HuH-7.5 (cell line): Measurements from ENCODE around the gene CCDC57.
"Not testable (repeated sequence)": the region's sequence is repeated elsewhere in the genome, so short reads cannot be mapped to it uniquely, and the experiment has no call there.

Experiments
- DNase-seq: peaks from one replicate; pipeline ENCODE4 v3.0.0; 2011; ENCODE audit warnings: low spot score

The CCDC57 gene

DNA sequence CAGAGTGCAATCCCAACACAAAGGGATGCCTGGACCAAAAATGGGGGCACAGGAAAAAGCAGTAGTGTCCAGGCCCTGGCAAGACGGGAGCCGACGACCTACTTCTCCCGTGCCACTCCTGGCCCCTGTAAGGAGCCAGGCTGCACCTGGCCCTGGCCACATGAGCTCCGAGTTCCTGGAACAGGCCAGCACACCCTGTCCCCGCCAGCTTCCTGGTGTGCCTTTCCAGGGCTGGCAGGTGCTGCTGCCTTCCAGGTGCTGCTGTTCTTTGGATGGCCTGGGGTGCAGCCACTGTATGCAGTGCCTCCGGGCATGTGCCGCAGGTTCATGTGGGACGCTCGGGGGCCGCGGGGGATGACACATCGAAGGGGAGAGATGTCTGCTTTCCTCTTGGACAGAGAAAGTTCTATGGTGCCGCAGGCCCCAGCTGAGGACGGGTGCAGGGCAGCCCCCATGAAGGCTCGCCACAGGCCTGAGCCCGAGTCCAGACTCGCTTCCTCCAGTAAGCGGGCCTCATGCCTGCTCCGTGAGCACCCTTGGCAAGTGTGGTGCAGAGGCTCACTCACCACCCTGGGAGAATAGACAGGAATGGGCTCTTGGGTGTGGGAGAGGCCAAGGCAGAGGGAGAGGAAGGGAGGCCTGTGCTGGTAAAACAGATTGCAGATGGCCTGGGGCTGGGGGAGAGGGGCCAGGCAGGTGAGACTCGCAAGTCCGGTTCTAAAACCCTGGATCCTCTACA lies 59.9 kb downstream of the CCDC57 start:
- no peak for DNase-seq

DNA sequence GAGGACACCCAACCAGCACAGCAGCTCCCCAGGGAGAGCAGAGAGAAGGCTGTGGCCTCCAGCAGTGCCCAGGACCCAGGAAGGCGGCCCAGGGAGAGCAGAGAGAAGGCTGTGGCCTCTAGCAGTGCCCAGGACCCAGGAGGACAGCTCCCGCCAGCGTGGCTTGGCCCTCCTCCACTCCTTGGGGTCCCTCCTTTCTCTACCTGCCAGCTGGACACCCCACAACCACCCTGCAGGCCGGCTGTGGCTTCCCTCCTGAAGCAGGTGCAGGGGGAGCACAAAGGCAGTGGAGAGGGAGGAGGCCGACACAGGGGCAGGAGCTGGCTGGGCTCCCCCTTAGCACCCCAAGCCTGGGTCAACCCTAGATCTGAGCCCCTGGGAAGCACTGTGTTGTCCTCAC lies 60.5 kb downstream of the CCDC57 start:
- no peak for DNase-seq

DNA sequence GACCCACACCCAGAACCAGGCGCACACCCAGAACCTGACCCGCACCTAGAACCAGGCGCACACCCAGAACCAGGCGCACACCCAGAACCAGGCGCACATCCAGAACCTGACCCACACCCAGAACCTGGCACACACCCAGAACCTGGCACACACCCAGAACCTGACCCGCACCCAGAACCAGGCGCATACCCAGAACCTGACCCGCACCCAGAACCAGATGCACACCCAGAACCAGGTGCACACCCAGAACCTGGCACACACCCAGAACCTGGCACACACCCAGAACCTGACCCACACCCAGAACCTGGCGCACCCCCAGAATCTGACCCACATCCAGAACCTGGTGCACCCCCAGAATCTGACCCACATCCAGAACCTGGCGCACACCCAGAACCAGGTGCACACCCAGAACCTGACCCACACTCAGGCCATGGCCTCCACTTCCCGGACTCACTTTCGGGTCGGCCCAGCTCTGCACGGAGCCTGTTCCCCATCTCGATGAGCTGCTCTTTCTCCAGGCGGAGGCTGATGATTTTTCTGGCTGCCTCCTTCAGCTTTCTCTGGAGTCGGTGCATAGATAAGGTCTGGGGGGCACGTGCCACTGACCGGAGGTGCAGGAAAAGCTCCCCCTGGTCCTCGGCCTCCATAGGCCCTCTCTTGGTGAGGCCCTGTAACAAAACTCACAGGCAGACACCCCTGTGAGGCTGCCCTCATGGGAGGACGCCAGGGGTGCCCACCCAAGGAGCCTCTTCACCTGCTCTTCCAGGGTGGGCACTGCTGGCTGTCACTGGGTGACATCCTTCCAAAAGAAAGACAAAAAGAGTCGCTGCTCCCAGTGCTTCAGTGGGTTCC lies 61.3 kb downstream of the CCDC57 start:
- DNase-seq = no peak

DNA sequence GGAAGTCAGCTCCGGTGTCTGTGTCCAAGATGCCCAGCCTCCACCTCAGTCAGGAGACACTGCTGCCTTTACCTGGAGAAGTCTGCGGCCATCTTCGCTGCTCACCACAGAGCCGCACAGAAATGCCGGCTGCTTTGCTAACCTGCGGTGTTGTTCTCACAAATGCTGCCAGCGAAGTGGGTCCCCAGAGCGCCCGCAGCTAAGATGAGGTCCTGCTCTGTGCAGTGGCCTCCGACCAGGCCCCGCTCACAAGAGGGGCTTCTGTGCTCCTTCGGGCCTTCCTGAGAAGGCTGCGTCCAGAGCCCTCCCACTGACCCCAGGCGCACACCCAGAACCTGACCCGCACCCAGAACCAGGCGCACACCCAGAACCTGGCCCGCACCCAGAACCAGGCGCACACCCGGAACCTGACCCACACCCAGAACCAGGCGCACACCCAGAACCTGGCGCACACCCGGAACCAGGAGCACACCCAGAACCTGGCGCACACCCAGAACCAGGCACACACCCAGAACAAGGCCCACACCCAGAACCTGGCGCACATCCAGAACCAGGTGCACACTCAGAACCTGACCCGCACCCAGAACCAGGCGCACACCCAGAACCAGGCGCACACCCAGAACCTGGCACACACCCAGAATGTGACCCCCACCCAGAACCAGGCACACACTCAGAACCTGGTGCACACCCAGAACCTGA lies 63.1 kb downstream of the CCDC57 start:
- DNase-seq = no peak

DNA sequence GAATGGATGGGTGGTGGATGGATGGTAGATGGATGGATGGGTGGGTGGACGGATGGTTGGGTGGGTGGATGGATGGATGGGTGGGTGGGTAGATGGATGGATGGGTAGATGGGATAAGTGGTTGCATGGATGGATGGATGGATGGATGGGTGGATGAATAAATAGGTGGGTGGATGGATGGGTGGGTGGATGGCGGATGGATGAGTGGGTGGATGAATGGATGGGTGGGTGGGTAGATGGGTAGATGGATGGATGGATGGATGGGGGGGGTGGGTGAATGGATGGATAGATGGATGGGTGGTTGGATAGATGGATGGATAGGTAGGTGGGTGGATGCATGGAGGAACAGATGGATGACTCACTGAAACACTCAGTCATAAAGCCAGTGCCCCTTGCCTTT lies 63.6 kb downstream of the CCDC57 start:
- no peak for DNase-seq

DNA sequence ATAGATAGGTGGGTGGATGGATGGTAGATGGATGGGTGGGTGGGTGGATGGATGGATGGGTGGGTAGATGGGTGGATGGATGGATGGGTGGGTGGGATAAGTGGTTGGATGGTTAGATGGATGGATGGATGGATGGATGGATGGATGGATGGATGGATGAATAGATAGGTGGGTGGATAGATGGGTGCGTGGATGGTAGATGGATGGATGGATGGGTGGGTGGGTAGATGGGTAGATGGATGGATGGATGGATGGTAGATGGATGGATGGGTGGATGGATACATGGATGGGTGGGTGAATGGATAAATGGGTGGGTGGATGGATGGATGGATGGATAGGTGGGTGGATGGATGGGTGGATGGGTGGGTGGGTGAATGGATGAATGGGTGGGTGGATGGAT lies 64.6 kb downstream of the CCDC57 start:
- no peak for DNase-seq

DNA sequence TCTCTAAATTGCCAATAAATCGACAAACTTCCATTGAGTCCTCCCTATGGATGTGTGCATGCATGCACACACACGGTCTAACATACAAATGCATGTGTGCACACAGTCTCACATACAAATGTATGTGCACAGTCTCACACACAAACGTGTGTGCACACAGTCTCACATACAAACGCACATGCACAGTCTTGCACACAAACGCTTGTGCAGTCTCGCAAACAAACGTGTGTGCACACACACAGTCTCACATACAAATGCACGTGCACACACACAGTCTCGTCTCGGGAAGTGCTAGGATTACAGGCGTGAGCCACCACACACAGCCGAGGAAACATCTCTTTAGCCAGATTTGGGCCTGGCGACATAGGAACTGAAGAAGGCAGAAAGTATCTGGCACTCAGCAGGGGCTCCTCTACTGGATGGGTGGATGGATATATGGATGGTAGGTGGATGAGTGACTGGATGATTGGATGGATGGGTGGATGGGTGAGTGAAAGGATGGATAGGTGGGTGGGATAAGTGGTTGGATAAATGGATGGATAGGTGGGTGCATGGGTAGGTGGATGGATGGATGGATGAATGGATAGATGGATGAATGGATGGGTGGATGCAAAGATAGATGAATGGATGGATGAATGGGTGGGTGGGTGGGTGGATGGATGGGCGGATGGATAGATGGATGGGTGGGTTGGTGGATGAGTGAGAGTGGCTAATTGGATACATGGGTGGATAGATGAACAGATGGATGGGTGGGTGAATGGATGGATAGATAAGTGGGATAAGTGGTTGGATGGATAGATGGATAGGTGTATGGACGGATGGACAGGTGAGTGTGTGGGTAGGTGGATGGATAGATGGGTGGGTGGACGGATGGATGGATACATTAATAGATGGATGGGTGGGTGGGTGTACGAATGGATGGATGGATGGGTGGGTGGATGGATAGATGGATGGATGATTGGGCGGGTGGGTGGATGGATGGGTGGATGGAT lies 65.7 kb downstream of the CCDC57 start:
- no peak for DNase-seq

DNA sequence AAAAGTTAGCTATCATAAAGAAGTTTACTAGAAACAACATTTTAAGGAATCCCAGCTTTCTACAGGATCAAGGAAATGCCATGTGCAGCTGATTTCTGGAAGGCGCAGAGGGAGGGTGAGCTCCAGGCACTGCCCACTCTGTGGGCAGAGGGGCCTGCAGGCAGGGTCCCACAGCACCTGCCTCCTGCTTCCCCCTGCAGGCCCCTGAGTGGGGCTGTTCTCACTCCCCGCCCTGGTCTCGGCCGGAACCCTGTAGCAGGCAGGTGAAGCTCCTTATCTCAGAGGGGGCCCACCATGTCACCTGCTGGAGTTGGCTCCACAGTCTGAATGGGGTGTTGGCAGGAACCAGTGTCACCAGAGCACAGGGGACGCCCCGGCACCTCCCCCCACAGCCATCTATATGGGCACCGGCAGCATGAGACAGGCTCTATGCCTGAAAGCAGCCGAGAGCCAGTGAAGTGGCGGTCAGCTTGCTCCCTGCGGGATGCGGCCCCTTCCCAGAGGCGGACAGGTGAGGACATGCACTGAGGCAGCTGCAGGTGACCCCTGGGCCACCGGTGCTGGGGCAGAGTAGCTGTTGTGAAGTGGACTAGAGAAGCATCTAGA lies 67.0 kb downstream of the CCDC57 start:
- no peak for DNase-seq

DNA sequence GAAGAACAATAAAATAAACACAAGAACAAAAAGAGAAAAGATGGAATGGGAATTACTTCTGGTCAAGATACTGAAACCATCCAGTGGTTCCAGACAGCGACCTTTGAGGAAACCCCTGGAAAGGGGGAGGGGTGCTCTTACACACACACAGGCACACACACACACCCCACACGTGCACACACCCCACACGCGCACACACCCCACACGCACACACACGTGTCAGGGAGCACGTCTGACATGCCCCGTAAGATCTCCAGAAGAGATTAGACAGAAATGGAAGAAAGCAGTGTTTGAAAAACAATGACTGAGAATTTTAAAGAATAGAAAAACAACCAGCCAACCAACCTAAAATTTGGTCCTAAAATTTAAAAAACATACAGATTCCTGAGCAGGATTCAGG lies 69.3 kb downstream of the CCDC57 start:
- no peak for DNase-seq

DNA sequence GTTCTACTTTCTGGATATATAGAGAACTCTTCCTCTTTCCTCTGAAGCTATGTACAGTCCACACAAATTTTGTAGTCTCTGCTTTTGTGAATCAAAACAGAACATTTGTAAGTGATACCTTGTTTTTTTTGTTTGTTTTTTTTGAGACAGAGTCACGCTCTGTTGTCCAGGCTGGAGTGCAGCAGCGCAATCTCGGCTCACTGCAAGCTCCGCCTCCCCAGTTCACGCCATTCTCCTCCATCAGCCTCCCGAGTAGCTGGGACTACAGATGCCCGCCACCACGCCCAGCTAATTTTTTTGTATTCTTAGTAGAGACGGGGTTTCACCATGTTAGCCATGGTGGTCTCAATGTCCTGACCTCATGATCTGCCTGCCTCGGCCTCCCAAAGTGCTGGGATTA lies 72.7 kb downstream of the CCDC57 start:
- not testable (repeated sequence) for DNase-seq

DNA sequence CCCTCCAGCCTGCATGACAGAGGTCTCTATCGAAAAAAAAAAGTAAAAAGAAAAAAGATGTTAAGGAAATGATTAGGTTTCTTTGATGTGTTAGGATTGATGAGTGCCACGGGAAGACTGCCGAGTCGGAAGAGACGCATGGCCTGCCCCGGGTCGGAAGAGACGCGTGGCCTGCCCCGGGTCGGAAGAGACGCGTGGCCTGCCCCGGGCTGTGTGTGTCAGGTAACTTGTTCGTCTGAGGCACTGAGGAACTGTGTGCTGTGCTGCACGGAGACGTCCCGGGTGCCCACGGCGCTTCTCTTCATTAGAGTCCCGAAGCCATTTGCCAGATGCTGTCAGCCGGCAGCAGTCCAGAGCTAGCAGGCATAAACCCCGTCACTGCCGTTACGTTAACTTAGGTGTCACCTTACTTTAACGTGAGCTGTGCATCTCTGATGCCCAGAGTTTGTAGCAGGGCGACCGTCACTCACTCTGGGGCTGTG lies 74.1 kb downstream of the CCDC57 start:
- no peak for DNase-seq

DNA sequence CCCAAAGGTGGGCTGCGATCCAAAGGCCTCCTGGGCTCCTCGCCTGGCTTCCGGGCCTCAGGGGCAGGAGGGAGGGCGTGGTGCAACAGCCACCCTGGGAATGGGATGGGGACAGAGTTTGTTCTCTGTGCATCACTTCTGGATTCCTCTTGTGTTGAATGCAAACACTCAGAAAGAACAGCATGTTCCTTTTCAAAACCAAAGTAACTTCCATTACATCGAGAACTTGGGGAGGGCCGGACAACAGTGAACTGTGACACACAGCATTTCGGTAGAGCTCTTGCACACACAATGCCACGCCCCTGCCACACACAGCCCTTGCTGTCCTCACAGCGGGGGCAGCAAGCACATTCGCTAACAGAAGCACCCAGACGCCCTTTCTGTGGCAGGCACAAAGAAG lies 78.5 kb downstream of the CCDC57 start:
- no peak for DNase-seq

DNA sequence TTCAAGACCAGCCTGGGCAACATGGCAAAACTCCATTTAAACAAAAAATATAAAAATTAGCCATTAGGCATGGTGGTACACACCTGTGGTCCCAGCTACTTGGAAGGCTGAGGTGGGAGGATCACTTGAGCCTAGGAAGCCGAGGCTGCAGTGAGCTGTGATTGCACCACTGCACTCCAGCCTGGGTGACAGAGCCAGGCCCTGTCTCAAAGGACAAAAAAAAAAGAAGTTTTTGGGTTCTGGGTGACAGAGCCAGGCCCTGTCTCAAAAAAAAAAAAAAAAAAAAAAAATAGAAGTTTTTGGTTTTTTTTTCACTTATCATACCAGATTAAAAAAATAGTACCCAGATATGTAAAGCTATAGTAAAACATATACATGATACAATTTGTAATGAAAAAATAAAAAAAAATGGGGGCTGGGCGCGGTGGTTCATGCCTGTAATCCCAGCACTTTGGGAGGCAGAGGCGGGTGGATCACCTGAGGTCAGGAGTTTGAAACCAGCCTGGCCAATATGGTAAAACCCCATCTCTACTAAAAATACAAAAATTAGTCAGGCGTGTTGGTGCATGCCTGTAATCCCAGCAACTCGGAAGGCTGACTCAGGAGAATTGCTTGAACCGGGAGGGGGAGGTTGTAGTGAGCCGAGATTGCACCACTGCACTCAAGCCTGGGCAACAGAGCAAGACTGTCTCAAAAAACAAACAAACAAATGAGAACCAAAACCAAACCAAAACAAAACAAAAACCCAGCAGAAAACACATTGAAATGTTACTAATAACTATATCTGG lies 79.3 kb downstream of the CCDC57 start:
- not testable (repeated sequence) for DNase-seq

DNA sequence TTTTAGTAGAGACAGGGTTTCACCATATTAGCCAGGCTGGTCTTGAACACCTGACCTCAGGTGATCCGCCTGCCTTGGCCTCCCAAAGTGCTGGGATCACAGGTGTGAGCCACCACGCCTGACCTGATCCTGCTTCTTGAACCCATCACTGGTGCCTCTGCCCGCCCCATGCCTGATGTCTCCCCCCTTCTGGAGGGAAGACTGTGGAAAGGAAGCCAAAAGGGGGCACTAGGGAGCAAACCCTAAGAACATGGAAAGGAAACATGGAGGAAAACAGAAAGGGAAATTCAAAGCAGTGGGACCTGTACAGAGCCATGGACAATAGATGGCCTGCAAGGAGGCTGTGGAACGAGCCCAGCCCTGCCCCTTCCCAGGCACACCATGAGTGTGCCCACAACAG lies 83.5 kb downstream of the CCDC57 start:
- DNase-seq = no peak

DNA sequence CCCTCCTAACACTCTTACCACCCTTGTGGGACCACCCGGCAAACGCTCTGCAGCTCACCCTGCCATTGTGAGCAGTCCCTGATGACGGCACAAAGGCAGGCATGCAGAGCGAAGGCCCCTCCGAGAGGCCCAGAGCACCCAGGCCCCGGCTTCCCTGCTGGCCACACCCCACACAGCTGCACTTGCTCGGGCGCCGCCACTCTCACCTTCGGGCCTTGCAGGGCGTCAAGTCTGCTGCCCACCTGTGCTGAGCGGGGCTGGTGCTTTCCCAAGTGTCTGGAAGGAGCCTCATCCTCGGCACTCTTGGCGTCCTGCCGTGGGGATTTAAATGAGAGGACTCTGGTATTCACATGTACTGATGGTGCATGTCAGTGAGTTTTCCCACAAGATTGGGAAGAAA lies 84.4 kb downstream of the CCDC57 start:
- DNase-seq = no peak

DNA sequence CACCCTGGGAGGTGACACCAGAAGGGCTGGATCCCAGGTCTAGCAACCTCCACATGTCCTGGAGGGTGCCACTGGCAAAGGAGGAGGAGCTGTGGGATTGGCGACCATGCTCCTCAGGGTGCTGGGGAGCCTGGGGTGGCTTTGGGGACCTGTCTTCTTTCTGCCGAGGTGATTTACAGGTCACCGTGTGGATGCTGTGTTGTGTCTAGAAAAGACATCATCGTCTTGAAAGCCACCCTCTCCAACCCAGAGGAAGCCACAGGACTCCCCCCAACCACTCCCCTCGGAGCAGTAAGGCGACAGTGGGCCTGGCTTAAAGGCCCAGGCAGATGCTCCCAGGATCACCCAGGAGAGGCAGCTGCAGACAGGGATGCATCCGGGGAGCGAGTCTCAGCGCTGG lies 84.9 kb downstream of the CCDC57 start:
- no peak for DNase-seq

DNA sequence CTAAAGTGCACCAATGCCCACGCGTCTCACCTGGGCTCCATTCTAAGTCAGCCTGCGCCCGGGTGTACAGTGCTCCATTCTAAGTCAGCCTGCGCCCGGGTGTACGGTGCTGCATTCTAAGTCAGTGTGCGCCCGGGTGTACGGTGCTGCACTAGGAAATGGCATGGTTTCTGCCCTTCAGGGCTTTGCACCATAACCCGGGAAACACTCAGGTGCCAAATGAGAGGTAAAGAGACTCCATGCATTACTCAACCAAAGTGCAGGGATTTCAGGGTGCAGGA lies 85.4 kb downstream of the CCDC57 start:
- no peak for DNase-seq

DNA sequence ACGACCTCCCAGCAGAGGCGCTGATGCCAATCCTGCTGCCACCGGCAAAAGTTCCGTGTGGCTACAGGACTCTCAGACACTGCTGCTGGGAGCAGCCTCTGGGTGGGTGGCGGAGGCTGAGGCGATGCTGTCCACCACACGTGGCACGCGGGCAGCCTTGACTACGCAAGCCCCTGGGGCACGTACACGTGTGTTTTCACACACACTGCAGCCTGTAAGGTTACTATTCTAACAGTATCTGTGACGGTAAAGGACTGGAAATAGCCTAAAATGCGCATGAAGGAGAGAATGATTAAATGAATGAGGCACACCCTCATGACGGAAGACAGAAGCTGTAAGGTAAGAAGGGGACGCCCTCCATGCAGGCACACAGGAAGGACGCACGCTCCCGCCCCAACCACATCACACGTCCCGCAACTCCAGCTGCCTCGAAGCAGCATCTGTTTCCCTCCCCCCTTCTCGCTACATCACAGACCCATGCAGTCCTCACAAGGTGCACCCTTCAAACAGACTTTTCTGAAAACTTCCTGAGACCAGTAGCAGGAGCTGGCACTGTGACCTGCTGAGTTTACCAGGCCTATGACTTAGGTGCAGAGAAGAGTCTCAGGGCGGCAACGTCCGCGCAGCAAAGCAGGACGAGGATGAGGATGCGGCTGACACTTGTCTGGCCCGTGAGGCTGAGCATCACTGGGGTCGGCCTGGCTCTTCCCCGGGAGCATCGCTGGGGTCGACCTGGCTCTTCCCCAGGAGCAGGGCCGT lies 85.9 kb downstream of the CCDC57 start:
- DNase-seq = no peak

DNA sequence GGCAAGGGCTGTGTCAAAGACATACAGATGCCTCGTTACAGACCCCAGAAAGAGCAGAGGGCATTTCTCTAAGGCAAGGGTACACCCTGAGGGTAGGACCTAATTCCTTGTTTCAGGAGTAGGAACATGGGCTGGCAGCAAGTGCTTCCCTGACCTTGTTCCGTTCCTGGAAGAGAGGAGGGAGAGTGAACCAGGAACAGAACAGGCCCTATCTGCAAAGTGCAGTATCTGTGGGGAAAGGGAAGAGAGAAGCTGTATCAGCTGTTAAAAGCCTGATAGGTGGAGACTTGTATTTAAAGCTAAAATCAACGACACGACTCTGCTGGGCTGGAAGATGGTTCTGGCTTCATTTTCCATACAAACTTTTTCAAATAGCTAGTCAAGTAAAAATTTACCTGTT lies 88.5 kb downstream of the CCDC57 start:
- DNase-seq = no peak
